Measurements from ENCODE around the gene RTN4R.
"Not testable (repeated sequence)": the region's sequence is repeated elsewhere in the genome, so short reads cannot be mapped to it uniquely, and the experiment has no call there.

RTN4R gene

DNA sequence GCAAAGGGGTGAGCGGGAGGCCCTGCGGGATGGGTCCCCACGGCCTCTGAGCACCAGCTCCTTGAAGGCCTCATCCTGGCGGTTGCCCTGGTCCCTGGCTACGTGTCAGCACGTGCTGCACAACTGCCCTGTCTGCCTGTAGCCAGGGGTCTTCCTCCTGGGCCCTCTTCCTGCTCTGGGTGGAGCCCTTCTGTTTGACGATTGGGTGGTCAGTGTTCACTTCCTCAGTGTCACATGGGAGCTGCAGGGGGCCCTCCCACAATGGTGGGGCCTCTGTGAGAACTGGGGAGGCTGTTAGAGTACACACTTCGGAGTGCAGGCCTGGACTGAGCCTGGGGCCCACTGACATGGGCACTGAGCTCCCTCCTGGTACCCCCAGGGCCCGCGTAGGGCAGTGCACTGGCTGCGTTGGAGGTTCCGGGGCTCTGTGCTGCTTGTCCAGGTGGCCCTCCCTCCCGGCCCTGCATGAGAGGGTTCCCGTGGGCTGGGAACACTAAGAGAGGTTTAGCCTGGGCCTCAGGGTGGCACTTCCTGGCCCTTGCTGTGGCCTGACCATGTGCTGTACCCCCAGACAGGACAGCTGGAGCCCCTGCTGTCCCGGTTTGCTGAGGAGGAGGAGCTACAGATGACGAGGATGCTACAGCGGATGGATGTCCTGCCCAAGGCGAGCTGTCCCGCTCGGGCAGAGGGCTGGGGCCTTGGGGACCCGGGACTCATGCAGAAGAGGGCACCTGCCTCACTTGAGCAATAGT lies 38.0 kb upstream of the RTN4R start:
- no peak for DNase-seq (ENCODE audit: low spot score)

DNA sequence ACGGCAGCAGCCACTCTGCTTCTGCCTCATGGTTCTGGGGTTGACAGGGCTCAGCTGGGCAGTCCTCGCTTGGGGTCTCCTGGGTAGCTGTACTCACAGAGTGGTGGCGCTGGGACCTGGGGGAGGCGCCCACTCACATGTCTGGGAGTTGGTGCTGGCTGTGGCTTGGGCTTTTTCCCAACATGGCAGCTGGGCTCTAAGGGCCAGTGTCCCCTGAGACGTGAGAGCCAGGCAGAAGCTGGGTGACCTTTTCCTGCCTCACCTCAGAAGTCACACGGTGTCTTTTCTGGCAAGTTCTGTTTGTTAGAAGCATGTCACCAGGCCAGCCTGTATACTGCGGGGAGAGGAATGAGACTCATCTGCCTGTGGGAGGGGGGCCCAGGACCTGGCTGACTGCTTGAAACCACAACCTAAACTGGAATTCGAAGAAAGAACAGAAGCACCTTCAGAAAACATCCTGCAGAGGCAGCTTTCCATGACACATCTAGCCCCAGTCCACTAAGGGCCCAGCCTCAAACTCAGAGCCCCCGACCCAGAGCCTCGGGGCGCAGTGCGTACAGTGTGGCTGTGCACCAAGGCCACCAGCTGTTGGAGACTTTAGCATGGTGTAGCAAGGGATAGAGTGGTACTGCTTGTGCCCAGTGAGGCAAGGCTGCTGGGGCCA lies 37.2 kb upstream of the RTN4R start:
- not testable (repeated sequence) for DNase-seq (ENCODE audit: low spot score)

DNA sequence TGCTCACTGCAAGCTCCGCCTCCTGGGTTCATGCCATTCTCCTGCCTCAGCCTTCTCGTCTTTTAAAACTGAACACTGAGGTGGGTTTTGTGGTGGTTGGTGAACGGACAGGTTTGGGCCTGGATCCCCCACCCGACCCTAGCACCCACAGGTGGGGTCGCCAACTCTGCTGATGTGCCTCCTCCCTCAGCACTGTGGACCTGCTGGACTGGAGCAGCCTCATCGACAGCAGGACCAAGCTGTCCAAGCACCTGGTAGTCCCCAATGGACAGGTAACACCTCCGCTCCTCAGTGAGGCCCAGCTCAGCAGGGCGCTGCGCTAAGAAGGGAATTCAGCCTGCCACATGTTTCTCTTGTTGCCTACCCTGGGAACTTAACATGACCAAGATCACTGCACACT lies 36.5 kb upstream of the RTN4R start:
- DNase-seq (ENCODE audit: low spot score) = no peak

DNA sequence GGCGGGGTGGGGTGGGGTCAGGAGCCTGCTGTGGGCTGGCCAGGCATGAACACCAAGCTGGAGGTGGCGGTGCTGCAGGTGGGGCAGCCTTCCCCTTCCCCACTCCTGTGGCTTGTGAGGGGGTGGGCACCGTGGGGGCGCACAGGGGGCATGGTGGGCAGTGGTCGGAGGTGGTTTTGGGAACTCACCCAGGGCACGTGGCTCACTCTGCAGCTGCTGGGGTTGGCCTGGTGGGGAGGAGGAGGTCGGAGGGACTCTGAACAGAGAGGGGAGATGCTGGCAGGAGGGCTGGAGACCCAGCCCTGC lies 35.1 kb upstream of the RTN4R start:
- not testable (repeated sequence) for DNase-seq (ENCODE audit: low spot score)

DNA sequence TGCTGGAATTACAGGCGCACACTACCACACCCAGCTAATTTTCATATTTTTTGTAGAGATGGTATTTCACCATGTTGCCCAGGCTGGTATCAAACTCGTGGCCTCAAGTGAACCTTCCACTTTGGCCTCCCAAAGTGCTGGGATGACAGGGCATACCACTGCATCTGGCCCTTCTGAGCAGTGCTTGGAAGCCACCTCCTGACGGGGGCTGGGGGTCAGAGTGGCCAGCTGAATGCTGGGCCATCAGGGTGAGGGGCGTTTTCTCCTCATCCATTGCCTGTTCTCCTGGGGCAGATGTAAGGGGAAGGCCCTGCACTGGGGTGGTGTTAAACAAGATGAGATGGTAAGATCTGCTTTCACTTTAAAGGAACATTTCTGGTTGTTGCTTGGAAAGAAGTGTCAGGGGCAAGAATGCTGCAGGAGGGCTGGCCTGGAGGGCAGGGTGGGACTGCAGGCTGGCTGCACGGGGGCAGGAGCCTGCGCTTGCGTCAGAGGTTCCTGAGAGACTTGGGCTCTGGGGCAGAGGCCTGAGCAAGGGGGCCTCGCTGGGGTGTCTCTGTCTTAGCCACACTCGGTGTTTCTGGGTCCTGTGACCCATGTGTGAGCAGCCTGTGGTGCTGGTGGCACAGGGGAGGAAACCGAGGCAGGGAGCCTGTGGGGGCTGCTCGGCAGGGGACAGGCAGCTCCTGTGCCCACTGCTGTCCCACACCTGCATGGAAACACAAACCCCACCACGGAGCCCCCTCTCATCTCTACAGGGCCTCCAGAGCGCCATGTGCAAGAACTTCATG lies 34.5 kb upstream of the RTN4R start:
- no peak for DNase-seq (ENCODE audit: low spot score)

DNA sequence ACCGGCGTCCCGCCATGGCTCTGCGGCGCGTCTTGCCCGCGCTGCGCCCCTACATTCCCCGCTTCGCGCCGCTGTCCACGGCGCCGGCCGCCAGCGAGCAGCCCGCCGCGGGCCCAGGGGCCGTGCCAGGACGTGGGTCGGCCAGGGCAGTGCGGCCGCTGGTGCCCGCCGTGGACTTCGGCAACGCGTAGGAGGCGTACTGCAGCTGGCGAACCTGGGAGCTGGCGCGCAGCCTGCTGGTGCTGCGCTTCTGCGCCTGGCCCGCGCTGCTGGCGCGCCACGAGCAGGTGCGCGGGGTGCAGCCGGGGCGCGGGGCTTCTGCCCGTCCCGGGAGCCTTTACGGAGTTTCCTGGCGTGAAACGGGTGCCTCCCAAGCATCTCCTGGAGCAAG lies 31.6 kb upstream of the RTN4R start:
- no peak for DNase-seq (ENCODE audit: low spot score)

DNA sequence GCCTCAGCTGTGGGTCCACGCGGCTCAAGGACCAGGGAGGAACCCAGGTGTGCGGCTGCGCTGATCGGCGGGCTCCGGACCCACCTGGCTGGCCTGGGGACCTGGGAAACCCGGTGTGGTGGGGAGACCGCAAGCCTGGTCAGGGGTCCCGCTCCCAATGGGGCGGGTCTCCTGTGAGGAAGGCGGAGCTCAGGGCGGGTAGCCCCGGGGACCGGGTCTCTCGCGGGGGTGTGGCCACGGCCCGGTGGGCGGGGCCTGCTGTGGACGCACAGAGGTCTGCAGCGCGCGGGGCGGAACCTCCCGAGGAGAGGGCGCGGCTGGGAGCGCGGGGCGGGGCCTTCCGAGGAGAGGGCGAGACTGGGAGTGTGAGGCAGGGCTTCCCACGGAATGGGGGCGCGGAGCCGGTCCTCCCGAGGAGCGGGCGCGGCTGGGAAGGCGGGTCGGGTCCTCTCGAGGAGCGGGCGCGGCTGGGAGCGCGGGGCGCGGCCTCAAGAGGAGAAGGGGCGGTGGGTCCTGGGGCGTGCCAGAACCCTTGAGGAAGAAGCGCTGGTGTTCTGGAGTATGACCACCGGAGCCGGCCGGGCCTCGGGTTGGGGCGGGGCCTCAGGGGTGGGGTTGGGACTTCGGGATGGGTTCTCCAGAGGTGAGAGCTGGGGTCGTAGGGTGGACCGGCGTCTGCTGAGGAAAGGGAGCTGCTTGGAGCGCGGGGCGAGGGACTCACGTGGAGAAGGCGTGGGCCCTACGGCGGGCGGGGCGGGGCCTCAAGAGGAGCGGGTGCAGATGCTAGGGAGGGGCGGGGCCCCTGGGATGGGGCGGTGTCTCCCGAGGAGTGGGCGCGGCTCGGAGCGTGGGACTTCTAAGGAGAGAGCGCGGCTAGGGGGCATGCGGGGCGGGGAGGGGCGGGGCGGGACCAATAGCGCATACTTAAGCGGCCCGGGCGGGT lies 31.0 kb upstream of the RTN4R start:
- peak; percentile 94 for DNase-seq (ENCODE audit: low spot score)

DNA sequence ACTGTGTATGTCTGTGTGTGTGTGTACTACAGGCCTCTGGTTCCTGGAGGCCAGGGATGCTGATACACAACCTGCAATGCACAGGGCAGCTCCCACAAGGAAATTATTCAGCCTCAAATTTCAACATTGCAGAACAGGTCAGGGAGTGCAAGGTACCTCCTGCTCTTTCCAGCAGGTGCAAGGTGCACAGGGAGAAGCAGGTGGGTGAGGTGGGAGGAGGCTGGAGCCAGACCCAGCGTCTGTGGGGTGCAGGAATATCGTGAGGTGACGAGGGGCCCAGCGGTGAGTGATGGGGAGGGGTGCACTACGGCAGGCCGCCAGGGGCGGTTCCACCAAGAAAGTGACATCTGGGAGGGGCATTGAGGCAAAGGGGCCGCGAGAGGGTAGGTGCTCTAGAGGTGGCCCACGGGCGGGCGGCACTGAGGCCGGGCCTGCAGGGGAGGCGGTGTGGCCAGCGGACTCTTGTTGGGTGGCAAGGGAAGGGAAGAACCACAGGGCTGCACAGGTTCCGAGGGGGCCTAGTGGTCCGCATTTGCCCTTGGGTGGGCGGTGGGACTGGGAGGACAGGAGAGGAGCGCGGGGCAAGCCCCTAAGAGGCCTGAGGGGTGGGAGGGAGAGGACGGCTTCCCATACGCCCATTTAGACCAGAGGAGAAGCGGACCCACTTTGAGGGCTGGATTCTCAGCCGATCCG lies 30.1 kb upstream of the RTN4R start:
- no peak for DNase-seq (ENCODE audit: low spot score)

DNA sequence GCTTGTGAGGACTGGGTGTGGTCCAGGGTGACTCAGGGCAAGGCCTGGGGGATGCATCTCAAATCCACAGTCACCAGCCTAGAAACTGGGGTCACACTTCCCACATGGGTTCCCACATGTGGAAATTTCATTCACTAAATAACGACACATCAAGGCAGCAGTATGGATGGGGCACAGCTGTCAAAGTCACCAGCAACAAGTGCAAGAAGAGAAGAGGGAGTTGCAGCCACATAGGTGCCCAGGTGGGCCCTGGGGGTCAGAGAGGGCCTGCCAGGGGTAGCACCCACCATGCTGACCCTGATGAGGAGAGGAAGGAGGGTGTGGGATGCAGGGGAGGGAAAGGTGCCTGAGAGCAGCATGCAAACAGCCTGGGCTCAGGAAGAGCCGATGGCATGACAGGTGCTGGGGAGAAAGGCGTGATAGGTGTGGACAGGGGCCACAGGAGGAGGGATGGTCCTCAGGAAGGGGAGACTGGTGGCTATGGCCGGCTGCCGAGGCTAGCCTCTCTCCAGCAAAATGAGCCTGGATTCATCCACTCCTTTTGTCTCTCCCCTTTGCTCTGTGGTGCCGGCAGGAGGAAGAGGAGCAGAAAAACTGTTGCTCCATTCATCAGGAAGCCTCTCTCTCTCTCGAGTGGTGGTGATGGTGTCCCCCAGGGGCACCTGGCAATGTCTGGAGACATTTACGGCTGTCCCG lies 29.4 kb upstream of the RTN4R start:
- DNase-seq (ENCODE audit: low spot score) = no peak

DNA sequence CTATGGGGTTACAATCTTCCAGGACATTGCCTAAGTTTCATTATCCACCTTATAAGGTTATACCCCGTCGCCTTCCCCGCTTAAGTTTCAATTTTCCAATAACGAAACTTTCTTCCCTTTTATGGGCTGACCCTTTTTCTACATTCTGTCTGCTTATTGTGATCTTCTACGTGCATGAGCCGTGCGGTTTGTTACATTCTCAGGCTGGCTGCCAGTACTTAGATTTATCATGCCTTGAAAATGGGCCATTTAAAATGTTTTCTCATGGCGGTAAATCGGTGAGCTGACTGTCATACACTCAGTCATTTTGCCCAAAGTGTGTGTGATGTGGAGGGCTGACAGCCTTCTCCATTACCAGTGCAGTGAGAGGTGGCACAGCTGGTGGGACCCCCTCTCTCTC lies 28.5 kb upstream of the RTN4R start:
- DNase-seq (ENCODE audit: low spot score) = no peak

DNA sequence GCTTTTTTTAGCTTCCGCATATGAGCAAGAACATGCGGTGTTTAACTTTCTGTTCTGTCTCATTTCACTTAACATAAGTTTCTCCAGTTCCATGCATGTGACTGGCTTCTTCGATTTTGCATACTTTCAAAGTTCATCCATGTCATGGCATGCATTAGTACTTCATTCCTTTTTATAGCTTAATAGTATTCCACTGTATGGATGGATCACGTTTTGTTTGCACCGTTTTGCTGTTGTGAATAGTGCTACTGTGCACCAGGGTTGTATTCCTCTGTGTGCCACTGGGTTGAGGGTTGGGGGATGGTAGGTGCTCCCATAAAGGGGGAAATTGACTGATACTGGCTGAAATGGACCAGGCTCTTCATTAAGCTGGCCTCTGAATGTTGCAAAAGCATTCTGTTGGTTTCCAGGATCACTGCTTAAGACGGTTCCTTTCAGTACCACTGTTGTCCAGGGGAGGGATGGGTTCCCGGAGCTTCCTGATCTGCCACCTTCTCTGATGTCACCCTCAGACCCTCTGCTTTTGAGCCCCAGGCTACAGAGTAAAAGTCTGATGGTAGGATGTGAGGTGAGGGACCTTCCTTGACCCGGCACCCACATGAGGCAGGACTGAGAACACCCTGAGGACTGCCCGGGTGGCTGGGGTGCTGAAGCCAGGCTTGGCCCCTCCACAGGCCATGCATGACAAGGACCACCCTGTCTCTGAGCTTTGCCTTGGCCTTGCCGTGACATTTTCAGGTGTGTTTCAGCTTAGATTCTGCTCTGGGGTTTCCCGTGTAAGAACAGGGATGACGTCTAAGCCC lies 27.3 kb upstream of the RTN4R start:
- no peak for DNase-seq (ENCODE audit: low spot score)

DNA sequence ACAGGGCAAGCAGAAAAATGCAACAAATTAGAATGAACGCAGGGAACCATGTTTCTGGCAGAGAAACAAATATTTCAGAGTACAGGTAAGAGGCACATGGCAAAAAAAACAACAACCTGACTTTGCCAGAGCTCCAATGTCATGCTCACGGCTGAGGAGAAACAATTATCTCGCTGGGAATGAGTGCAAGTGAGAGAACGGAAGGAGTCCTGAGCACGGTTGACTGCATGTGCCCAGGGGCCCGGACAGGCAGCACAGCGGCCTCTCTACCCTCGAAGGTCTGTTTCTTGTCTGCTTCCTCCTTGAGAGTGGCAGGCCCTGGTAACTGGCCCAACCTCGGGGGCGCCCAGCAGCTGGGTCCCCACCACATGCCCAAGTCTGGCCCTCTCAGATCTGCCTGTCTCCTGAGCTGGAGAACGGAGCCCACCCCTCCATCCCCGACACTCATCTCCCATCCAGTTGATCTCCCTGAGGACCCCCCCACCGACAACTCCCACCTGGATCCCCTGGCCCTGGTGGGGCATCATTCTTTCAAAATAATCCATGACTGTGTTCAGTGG lies 24.6 kb upstream of the RTN4R start:
- DNase-seq (ENCODE audit: low spot score) = no peak

DNA sequence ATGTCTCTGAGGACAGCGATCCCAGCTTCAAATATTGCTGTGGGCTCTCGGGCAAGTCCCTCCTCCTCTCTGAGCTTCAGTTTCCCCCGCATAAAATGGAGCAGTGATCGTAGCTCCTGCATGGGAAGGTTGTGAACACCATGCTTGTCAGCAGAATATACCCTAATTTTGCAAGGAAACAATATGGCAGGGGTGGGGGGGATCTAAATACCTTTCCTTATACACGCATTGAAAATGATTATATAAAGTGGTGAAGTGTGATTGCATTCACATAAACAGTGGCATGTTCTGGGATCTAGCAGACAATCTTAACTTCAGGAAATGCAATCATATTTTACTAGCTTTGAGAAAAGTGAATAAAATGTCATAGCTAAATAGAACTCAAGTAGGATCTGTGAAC lies 24.0 kb upstream of the RTN4R start:
- DNase-seq (ENCODE audit: low spot score) = no peak

DNA sequence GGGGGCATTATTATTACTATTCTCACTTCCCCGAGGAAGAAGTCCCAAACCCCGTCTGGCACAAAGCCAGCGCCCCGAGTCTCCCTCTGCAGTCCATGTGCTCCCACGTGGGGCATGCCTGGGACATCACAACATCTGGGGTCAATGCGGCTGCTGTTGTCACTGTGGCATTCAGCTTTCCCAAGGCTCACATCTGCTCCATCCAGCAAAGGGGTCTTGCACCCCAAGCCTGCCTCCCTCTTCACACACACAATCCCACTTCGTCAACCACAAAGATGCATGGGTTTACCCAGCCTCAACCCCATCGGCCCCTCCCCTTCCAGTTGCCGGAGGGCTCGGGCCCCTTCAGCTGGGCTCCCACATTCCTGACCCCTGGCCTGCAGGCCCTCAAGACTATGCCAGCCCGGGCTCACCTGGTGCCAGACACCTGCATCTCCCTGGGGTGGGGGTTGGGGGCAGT lies 23.5 kb upstream of the RTN4R start:
- no peak for DNase-seq (ENCODE audit: low spot score)

DNA sequence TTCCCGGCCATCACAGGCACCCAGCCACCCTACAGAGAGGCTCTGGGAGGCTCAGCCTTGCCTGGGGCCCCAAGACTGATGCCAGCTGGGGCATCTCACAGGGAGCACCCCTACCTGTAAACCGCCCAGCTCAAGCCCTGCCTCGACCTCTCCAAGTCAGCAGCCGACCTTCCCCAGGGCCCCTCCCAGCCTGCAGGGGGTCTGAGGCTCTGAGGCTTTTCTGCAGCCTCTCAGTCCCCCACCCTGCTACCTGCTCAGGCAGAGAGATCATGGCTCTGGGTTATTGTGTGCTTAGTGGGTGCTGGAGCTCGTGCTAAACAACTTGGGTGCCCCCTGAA lies 23.1 kb upstream of the RTN4R start:
- DNase-seq (ENCODE audit: low spot score) = no peak

DNA sequence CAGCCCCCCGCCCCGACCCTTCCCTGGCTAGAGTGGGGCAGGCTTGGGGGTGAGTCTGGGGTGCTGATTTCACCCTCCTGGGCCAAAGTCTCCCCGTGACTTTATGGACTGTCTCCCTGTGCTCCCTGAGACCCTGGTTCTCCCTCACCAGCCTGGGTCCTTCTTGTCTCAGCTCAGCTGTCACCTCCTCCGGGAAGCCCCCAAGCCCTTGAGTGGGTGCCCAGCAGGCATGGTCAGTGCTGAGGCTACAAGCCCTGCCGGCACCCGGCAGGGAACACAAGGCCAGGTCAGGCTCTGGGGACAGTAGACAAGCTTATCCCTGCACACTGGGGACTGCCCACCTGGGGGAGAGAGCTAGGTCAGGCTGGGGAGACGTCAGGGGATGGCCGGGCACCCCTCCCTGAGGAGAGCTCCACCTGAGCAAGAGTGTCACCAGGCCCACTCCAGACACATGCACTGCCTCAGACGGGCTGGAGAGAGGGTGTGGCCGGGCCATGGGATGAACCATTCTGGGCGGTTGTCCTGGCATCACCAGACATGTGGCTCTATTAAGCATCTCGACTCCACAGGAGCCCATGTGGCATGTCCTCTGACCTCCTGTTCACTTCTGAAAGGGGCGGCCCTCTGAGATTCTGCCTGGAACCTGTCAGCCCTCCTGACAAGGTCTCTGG lies 22.6 kb upstream of the RTN4R start:
- DNase-seq (ENCODE audit: low spot score) = no peak

DNA sequence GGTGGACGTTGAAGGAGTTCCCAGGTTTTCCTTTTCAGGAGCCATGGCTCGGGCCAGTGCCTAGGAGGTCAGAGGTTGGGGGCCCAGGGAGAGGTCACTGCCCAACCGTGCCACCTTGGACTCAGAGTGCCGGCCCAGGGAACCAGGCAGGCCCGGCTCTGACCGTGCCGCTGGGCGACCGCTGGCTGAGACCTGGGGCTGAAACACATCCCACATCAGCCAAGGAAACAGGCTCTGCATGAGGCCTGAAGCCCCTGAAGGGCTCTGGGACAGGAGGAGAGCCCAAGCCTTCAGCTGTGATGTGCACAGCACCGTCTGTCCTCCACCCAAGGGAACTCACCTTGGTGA lies 21.9 kb upstream of the RTN4R start:
- no peak for DNase-seq (ENCODE audit: low spot score)

DNA sequence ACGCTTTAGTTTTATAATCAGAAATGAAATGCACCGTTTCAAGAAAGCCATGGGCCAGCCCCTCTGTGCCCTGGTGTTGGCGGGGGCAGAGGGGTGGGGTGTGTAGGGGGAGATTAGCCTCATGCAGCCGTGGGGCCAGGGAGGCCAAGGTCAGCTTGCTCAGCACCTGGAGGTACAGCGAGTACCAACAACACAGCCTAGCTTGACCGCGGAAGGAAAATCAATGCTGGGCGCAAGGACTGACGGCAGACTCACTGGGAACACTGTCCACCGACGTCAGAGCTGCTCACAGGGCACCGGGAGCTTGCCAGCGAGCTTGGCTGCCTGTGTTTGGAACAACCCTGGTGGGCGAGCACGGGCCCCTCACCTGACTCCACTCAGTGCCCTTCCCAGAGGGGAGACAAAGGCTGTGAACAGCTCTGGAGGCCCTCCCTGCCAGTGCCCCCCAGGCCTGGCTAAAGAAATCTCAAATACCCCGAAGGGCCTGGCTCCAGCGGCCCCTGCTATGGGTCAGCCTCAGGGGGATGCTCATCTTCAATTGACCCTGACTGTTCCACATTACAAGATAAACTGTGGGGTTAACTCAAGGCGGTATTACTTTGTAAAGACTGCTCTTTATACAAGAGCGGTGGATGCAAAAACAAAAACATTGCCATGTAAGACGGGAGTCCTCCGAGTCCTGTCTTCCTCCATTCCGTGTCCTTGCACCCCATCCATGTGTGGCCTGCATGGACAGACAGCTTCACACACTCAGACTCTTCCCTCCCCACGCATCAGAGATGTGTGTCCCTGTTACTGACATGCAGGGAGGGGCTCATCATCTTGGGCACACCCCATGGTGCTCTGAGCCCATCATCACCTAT lies 21.3 kb upstream of the RTN4R start:
- not testable (repeated sequence) for DNase-seq (ENCODE audit: low spot score)

Measured in CD4-positive, alpha-beta T cell treated with Interleukin-6 at 100 ng/mL for 8 hours (primary cell).